ENCODE results near the gene SELENOM. TPM values are rescaled to one million over a fixed set of nuclear protein-coding genes. Genes with fewer than 3 reads are reported as not detected.
"Not testable (repeated sequence)": the region's sequence is repeated elsewhere in the genome, so short reads cannot be mapped to it uniquely, and the experiment has no call there.

SELENOM gene
- total and polyA plus RNA-seq, 3 experiments from 2014 or later: 14.6 to 138 (median 15.4) TPM

DNA sequence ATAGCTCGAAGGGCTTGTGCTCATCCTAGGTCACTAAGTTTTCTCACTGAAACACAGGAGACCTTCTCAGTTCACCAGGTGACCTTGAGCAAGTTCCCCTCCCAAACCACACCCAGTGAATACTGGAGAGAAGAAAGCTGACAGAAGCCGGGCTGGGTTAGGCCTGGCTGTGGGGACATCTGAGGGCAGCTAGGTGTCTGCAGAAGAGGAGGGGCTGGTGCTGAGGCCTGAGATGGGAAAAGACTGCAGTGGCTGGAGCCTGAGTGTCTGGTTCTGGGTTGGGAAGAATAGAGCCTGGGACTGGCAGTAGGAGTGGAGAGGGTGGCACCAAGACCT is 14.8 kb upstream of the SELENOM start:
- Mint-ChIP-seq H3K27me3 (peaks cover 0 to under 1% of the 10 kb centered on the region in 2 donors), H3K4me3 (no peak overlapping the region), H3K27ac (peak overlapping the region in 1 of 8 donors; percentile 82), H3K36me3 (no peaks in the 10 kb centered on the region), H3K4me1 (no peaks in the 10 kb centered on the region), H3K9me3 (no peaks in the 10 kb centered on the region)
- Histone ChIP-seq H3K27me3 (ENCODE audit: insufficient read depth, low read length, poor library complexity, severe bottlenecking) (no peaks in the 10 kb centered on the region), H3K27ac (ENCODE audit: low read depth, low read length) (no peak overlapping the region), H3K4me3 (ENCODE audit: low read length) (no peak overlapping the region), H3K36me3 (ENCODE audit: insufficient read depth, low read length) (no peaks in the 10 kb centered on the region), H3K4me1 (ENCODE audit: insufficient read depth, low read length) (no peaks in the 10 kb centered on the region), H3K9me3 (ENCODE audit: low read length) (no peaks in the 10 kb centered on the region)
- ChIA-PET CTCF (no interaction called here), POLR2A (no interaction called here)
- no peak for DNase-seq

GRCh38 chr22:31121403-31121802 is 14.0 kb upstream of the SELENOM start:
- Mint-ChIP-seq H3K27me3 (no peaks in the 10 kb centered on the region), H3K36me3 (no peaks in the 10 kb centered on the region), H3K9me3 (no peaks in the 10 kb centered on the region), H3K4me1 (no peaks in the 10 kb centered on the region), H3K27ac (no peak overlapping the region), H3K4me3 (no peak overlapping the region)
- H3K4me1 ChIP-seq (ENCODE audit: insufficient read depth, low read length): no peaks in the 10 kb centered on the region
- H3K4me3 ChIP-seq (ENCODE audit: low read length): no peak overlapping the region
- no peak overlapping the region for H3K27ac ChIP-seq (ENCODE audit: low read depth, low read length)
- no peaks in the 10 kb centered on the region for H3K9me3 ChIP-seq (ENCODE audit: low read length)
- no peak for DNase-seq
- POLR2A ChIA-PET: no interaction called here
- H3K27me3 ChIP-seq (ENCODE audit: insufficient read depth, low read length, poor library complexity, severe bottlenecking): no peaks in the 10 kb centered on the region
- CTCF ChIA-PET: interaction anchor here (1.4 kb wide), 1 partner anchor 14 kb away, joined by 3 read pairs; the partner anchor contains the start of gene SELENOM
- H3K36me3 ChIP-seq (ENCODE audit: insufficient read depth, low read length): no peaks in the 10 kb centered on the region

DNA sequence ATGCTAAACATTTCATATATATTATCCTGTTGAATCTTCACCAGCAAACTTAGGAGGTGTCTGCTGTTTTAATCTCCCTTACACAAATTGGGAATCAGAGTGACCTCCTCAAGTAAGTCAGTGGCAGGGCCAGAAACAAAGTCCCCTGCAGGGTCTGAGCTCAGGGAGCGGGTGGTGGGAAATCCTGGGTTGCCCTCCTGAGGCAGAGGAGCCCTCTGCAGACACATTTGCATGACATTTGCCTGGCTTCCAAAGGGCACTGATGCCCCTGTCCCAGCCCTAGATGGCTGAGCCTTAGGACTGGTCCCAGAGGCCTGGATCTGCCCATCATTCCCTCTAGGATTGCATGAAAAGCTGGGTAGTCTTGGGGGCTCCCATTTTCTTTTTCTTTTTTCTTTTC is 13.3 kb upstream of the SELENOM start:
- no peaks in the 10 kb centered on the region for H3K9me3 Mint-ChIP-seq
- Histone ChIP-seq H3K4me3 (ENCODE audit: low read length) (no peak overlapping the region), H3K36me3 (ENCODE audit: insufficient read depth, low read length) (no peaks in the 10 kb centered on the region), H3K9me3 (ENCODE audit: low read length) (no peaks in the 10 kb centered on the region), H3K27ac (ENCODE audit: low read depth, low read length) (no peak overlapping the region), H3K27me3 (ENCODE audit: insufficient read depth, low read length, poor library complexity, severe bottlenecking) (no peaks in the 10 kb centered on the region), H3K4me1 (ENCODE audit: insufficient read depth, low read length) (no peaks in the 10 kb centered on the region)
- no peaks in the 10 kb centered on the region for H3K4me1 Mint-ChIP-seq
- no peak overlapping the region for H3K27ac Mint-ChIP-seq
- ChIA-PET CTCF (interaction anchor here (1.4 kb wide), 1 partner anchor 13 kb away, joined by 3 read pairs; the partner anchor contains the start of gene SELENOM), POLR2A (no interaction called here)
- no peak overlapping the region for H3K4me3 Mint-ChIP-seq
- no peaks in the 10 kb centered on the region for H3K36me3 Mint-ChIP-seq
- no peak for DNase-seq
- no peaks in the 10 kb centered on the region for H3K27me3 Mint-ChIP-seq

DNA sequence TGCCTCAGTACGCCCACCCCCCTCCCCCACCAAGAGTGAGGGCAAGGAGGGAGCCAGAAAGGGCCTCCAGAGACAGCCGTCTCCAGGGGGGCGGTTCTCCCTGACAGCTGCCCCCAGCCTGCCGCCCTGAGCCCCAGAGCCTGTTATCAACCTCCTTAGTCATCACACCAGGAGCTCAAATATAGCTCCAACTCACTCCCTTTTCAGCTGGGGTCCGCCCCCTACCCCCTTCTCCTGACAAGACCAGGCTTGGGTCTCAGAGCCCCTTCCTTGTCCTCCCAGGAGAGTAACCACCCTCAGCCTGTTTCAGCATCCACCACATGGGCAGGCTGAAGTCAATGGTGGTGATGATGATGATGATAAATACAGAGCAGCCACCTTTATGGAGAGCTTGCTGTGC is 12.9 kb upstream of the SELENOM start:
- H3K27me3 ChIP-seq (ENCODE audit: insufficient read depth, low read length, poor library complexity, severe bottlenecking): no peaks in the 10 kb centered on the region
- no peaks in the 10 kb centered on the region for H3K9me3 ChIP-seq (ENCODE audit: low read length)
- Mint-ChIP-seq H3K9me3 (no peaks in the 10 kb centered on the region), H3K27ac (no peak overlapping the region), H3K4me3 (no peak overlapping the region), H3K36me3 (no peaks in the 10 kb centered on the region), H3K4me1 (no peaks in the 10 kb centered on the region), H3K27me3 (no peaks in the 10 kb centered on the region)
- ChIA-PET CTCF (interaction anchor here (1.4 kb wide), 1 partner anchor 12 kb away, joined by 3 read pairs; the partner anchor contains the start of gene SELENOM), POLR2A (no interaction called here)
- H3K4me3 ChIP-seq (ENCODE audit: low read length): no peak overlapping the region
- no peaks in the 10 kb centered on the region for H3K4me1 ChIP-seq (ENCODE audit: insufficient read depth, low read length)
- H3K36me3 ChIP-seq (ENCODE audit: insufficient read depth, low read length): no peaks in the 10 kb centered on the region
- H3K27ac ChIP-seq (ENCODE audit: low read depth, low read length): no peak overlapping the region
- no peak for DNase-seq

DNA sequence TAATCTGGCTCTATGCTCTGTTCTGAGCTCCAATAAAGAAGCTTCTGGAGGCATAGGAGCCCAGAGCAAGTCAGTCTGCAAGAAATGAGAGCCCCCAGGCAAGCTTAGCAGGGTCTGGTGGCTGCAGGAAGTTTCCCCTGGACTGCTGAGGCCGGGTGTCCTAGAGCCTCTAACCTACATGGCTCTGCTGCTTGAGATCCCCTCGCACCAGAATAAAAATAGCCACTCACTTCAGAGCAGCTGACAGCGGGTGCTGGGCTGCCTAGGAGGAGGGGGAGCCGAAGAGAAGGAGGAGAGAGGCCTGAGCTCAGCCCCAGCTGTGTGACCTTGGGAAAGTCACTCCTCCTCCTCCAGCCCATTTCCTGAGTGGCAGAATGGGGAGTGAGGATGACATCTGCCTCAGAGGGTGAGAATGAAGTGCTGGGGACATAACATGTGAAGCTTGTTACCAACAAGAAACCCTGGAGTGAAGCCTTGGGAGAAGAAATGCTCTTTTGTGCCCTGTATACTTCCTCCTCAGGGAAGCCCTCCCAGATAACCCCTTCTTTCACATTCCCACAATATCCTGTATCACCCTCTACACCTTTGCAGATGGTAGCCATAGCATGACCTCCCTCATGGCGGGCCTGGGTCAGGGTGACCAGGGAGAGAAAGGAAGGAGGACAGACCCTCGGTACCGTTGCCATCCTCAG is 11.8 kb upstream of the SELENOM start:
- Histone ChIP-seq H3K27me3 (ENCODE audit: insufficient read depth, low read length, poor library complexity, severe bottlenecking) (no peaks in the 10 kb centered on the region), H3K27ac (ENCODE audit: low read depth, low read length) (no peak overlapping the region), H3K36me3 (ENCODE audit: insufficient read depth, low read length) (no peaks in the 10 kb centered on the region), H3K4me3 (ENCODE audit: low read length) (no peak overlapping the region), H3K4me1 (ENCODE audit: insufficient read depth, low read length) (no peaks in the 10 kb centered on the region), H3K9me3 (ENCODE audit: low read length) (no peaks in the 10 kb centered on the region)
- H3K4me3 Mint-ChIP-seq: no peak overlapping the region
- H3K27ac Mint-ChIP-seq: peak overlapping the region in 1 of 8 donors; percentile 71
- CTCF ChIA-PET: no interaction called here
- no peaks in the 10 kb centered on the region for H3K36me3 Mint-ChIP-seq
- no peak for DNase-seq
- no peaks in the 10 kb centered on the region for H3K4me1 Mint-ChIP-seq
- no peaks in the 10 kb centered on the region for H3K9me3 Mint-ChIP-seq
- H3K27me3 Mint-ChIP-seq: no peaks in the 10 kb centered on the region
- POLR2A ChIA-PET: no interaction called here

DNA sequence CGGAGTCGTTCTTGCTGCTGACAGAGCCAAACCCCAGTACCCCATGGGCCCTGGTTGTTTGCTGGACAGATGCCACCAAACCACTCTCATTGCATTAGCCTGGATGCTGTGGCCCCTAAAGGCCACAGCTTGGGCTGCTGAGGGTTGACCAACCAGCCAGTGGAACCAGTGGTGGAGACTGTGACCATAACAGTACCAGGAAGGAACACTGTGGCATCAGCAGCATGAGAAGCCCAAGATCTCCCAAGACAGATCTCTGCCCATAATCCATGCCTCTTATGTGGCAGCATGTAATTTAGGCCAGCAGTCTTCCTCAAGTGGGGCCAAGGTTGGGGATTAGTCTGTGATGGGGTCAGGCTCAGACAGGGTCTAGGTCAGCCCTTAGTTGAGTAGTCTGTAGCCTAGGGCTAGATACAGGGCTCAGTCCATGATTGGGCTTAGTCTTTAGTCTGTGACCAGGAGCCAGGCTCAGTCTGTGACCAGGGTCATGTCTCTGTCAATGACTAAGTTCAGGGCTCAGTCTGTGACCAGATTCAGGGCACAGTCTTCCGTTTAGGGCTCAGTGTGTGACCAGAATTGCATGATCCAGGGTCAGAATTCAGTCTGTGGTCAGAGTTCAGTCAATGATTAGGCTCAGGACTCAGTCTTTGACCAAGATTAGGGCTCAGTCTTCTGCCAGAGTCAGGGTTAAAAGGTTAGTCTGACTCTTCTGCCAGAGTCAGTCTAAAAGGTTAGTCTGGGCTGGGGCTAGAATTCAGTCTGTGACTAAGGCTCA is 10.9 kb upstream of the SELENOM start:
- Histone ChIP-seq H3K4me1 (ENCODE audit: insufficient read depth, low read length) (no peaks in the 10 kb centered on the region), H3K27ac (ENCODE audit: low read depth, low read length) (no peak overlapping the region), H3K36me3 (ENCODE audit: insufficient read depth, low read length) (no peaks in the 10 kb centered on the region), H3K9me3 (ENCODE audit: low read length) (no peaks in the 10 kb centered on the region), H3K27me3 (ENCODE audit: insufficient read depth, low read length, poor library complexity, severe bottlenecking) (no peaks in the 10 kb centered on the region), H3K4me3 (ENCODE audit: low read length) (no peak overlapping the region)
- Mint-ChIP-seq H3K36me3 (no peaks in the 10 kb centered on the region), H3K9me3 (no peaks in the 10 kb centered on the region), H3K27ac (no peak overlapping the region), H3K27me3 (no peaks in the 10 kb centered on the region), H3K4me3 (no peak overlapping the region), H3K4me1 (no peaks in the 10 kb centered on the region)
- ChIA-PET CTCF (no interaction called here), POLR2A (no interaction called here)
- no peak for DNase-seq

DNA sequence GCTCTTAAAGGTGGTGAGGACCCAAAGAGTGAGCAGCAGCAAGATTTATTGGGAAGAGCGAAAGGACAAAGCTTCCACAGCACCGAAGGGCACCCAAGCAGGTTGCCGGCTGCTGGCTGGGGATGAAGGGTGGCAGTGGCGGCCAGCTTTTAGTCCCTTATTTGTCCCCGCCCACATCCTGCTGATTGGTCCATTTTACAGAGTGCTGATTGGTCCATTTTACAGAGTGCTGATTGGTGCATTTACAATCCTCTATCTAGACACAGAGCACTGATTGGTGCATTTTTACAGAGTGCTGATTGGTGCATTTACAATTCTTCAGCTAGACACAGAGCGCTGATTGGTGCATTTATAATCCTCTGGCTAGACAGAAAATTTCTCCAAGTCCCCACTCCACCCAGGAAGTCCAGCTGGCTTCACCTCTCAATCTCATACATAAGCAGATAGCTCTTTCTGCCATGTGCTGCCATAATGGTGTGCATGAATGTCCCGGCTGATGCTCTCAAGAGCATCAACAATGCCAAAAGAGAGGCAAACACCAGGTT is 5.3 kb upstream of the SELENOM start:
- H3K27me3 Mint-ChIP-seq; H3K4me1 ChIP-seq (ENCODE audit: insufficient read depth, low read length); H3K27me3 ChIP-seq (ENCODE audit: insufficient read depth, low read length, poor library complexity, severe bottlenecking); H3K36me3 ChIP-seq (ENCODE audit: insufficient read depth, low read length); DNase-seq; H3K36me3 Mint-ChIP-seq; CTCF ChIA-PET; POLR2A ChIA-PET; H3K4me1 Mint-ChIP-seq; H3K4me3 Mint-ChIP-seq; H3K9me3 ChIP-seq (ENCODE audit: low read length); H3K9me3 Mint-ChIP-seq; H3K27ac ChIP-seq (ENCODE audit: low read depth, low read length); H3K4me3 ChIP-seq (ENCODE audit: low read length); H3K27ac Mint-ChIP-seq: not testable (repeated sequence)

GRCh38 chr22:31107894-31108218 is 488 bp upstream of the SELENOM start:
- POLR2A ChIA-PET: interaction anchor here (0.8 to 1.9 kb wide), 8 partner anchors 8 to 186 kb away, joined by 3 to 9 read pairs (median 6); partner anchors contain the start of genes MORC2, PIK3IP1, RNF185 and SMTN

More at GRCh38 chr22:31107894-31108218, 488 bp upstream of the SELENOM start:
- H3K9me3 ChIP-seq (ENCODE audit: low read length): no peaks in the 10 kb centered on the region
- Mint-ChIP-seq H3K4me1 (peaks cover 22 to 32% (median 29%) of the 10 kb centered on the region in 3 donors), H3K36me3 (peaks cover 0 to 9% (median 0%) of the 10 kb centered on the region in 3 donors), H3K9me3 (no peaks in the 10 kb centered on the region), H3K4me3 (peak overlapping the region; percentile 84 to 96 (median 94)), H3K27me3 (no peaks in the 10 kb centered on the region), H3K27ac (peak overlapping the region; percentile 72 to 95 (median 88))
- H3K27ac ChIP-seq (ENCODE audit: low read depth, low read length): peak overlapping the region; percentile 53
- H3K4me1 ChIP-seq (ENCODE audit: insufficient read depth, low read length): peaks cover 19% of the 10 kb centered on the region
- DNase-seq: no peak
- no peaks in the 10 kb centered on the region for H3K27me3 ChIP-seq (ENCODE audit: insufficient read depth, low read length, poor library complexity, severe bottlenecking)
- CTCF ChIA-PET: interaction anchor here (0.5 to 2.8 kb wide), 14 partner anchors 9 to 559 kb away, joined by 3 to 9 read pairs (median 3); partner anchors contain the start of genes LIMK2 and SLC35E4
- no peaks in the 10 kb centered on the region for H3K36me3 ChIP-seq (ENCODE audit: insufficient read depth, low read length)
- H3K4me3 ChIP-seq (ENCODE audit: low read length): peak overlapping the region; percentile 85
